ENCODE results near the gene KIF6. TPM values are rescaled to one million over a fixed set of nuclear protein-coding genes. Genes with fewer than 3 reads are reported as not detected.

The KIF6 gene
- total and polyA plus RNA-seq, 8 donors, result 0.19 to 1.0 (median 0.44) TPM

DNA sequence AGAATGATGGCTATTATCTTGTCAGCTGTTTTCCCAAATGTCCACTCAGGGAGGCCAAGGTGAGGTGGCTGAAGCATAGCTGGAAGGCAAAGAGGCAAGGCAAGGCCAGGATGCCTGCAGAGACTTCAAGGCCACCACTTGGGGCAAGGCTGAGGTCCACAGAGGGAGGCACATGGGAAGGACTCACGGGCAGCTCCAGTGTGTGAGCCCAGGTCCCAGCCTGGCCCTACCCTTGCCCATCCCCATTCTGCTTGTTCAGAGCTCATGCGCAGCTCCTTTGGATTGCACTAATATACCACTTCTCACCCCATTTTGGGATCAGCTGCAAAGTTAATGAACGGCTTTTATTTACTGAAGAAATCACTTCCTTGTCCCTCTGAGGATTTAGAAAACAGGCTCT lies 291.6 kb downstream of the KIF6 start:
- no peaks in the 10 kb centered on the region for H3K4me1 ChIP-seq
- no peak overlapping the region for H3K4me3 ChIP-seq
- no peaks in the 10 kb centered on the region for H3K36me3 ChIP-seq
- no peaks in the 10 kb centered on the region for H3K27me3 ChIP-seq
- FAIRE-seq (no peak), ATAC-seq (no peak), DNase-seq (no peak)
- TF ChIP-seq, protein P1, sequence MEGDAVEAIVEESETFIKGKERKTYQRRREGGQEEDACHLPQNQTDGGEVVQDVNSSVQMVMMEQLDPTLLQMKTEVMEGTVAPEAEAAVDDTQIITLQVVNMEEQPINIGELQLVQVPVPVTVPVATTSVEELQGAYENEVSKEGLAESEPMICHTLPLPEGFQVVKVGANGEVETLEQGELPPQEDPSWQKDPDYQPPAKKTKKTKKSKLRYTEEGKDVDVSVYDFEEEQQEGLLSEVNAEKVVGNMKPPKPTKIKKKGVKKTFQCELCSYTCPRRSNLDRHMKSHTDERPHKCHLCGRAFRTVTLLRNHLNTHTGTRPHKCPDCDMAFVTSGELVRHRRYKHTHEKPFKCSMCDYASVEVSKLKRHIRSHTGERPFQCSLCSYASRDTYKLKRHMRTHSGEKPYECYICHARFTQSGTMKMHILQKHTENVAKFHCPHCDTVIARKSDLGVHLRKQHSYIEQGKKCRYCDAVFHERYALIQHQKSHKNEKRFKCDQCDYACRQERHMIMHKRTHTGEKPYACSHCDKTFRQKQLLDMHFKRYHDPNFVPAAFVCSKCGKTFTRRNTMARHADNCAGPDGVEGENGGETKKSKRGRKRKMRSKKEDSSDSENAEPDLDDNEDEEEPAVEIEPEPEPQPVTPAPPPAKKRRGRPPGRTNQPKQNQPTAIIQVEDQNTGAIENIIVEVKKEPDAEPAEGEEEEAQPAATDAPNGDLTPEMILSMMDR (IDR thresholded peaks at IDR 0.05), result no peak
- H3K27ac ChIP-seq, result no peak overlapping the region
- intact Hi-C loops (cut with DNase I), result no loop called here
- WGBS, 2 donors, result 61 to 82% methylated on average over 3 of the region's 3 CpGs
- H3K9me3 ChIP-seq, result no peaks in the 10 kb centered on the region

DNA sequence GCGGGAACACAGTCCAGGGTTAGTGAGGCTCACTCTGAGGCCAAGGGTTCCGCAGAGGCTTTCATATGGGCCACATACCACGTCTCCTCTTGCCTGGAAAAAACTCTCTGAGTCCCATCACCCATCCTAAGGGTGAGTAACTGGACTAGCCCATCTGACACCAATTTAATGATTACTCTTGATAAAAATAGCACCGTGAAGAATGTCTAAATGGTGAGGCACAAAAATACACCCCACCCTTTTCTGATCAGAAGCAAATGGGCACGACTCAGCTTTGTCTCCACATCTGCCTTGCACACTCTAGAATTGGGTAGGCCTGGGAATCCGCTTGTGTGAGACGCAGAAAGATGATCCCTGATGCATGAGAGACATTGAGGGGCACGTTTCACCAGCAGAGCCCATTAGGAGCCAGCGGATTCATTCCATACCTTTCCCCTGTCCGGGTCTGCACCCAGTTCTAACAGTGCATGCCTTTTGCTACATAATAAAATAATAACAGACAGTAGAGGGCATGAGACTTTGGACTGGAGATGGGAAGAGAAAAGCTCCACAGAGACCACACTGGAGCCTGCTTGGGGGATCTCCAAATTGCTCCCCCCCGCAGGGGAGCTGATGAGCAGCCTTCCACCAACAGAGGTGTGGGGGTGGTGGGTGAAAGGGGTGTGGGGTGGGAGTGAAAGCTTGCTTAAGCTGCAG lies 292.7 kb downstream of the KIF6 start:
- no peaks in the 10 kb centered on the region for H3K9me3 ChIP-seq
- WGBS, 2 donors, result 85 to 88% methylated on average over 11 of the region's 11 CpGs
- no peaks in the 10 kb centered on the region for H3K27me3 ChIP-seq
- FAIRE-seq, result no peak
- DNase-seq, result no peak
- H3K36me3 ChIP-seq, result no peaks in the 10 kb centered on the region
- H3K4me1 ChIP-seq, result no peaks in the 10 kb centered on the region
- H3K4me3 ChIP-seq, result no peak overlapping the region
- intact Hi-C loops (cut with DNase I), result no loop called here
- no peak for ATAC-seq
- TF ChIP-seq, protein P1 (IDR thresholded peaks at IDR 0.05), result no peak
- H3K27ac ChIP-seq, result no peak overlapping the region

DNA sequence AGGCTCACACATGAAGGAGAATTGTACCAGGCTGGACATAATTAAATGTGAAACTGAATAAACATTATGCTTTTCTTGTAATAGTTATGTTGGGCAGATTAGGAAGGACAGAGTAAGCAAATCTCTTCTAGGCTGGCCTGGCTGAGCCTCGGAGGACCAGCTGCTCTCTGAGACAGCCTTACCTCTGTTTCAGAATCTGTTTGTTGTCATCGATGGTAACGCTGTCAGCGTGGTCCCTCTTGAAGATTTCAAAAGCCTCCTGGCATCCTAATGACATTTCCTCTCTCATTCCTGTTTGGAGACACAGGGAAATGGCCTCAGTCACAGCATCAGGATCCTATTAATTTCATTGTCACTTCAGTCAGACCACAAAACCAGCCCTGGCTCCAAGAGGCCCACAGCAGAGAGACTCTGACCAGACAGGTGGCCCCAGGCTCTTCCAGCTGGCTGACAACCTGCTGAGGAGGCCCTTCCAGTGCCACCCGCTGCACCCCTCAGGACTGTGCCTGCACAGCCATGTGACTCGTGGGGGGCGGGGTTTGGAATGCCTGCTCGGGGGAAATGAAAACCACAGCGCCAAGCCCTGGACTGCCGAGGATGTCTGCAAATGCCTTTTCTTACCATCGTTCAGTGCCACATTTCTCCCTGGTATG lies 294.2 kb downstream of the KIF6 start:
- ATAC-seq, result peak in 3 of 4 donors; percentile 50 to 57 (median 56)

DNA sequence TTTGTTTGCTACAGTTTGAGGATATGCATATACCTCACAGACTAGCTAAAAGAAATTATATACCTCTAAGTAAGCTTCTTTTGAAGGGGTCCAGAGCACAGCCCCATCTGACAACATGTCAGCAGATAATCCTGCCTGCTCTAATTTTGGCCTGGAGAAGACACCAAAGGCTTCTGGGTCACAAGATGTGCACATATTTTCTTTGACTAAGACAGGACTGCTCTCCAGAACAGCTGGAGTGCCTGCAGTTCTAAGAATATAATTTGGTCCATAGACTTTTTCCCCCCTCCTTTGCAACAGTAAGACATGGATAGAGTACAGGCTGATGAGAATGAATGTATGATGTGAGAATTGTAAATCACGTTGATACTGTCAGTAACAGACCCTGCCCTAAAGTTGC lies 294.8 kb downstream of the KIF6 start:
- Histone ChIP-seq H3K27ac (no peak overlapping the region), H3K4me1 (no peaks in the 10 kb centered on the region), H3K36me3 (no peaks in the 10 kb centered on the region), H3K27me3 (no peaks in the 10 kb centered on the region), H3K9me3 (no peaks in the 10 kb centered on the region), H3K4me3 (no peak overlapping the region)
- intact Hi-C loops (cut with DNase I), result no loop called here
- TF ChIP-seq, protein P1 (IDR thresholded peaks at IDR 0.05), result no peak
- ATAC-seq, result no peak
- no peak for FAIRE-seq
- DNase-seq, result no peak
- 84 to 90% methylated on average over 1 of the region's 1 CpG for WGBS, 2 donors

More for the DNA sequence above, 294.2 kb downstream of the KIF6 start:
- FAIRE-seq (no peak), DNase-seq (peak in 3 of 6 donors; percentile 6 to 24 (median 20))
- H3K4me1 ChIP-seq, result no peaks in the 10 kb centered on the region
- 78 to 80% methylated on average over 11 of the region's 11 CpGs for WGBS, 2 donors
- H3K9me3 ChIP-seq, result no peaks in the 10 kb centered on the region
- TF ChIP-seq, protein P1 (IDR thresholded peaks at IDR 0.05), result no peak
- H3K27ac ChIP-seq, result no peak overlapping the region
- H3K27me3 ChIP-seq, result no peaks in the 10 kb centered on the region
- no peak overlapping the region for H3K4me3 ChIP-seq
- H3K36me3 ChIP-seq, result no peaks in the 10 kb centered on the region
- intact Hi-C loops (cut with DNase I), result no loop called here

DNA sequence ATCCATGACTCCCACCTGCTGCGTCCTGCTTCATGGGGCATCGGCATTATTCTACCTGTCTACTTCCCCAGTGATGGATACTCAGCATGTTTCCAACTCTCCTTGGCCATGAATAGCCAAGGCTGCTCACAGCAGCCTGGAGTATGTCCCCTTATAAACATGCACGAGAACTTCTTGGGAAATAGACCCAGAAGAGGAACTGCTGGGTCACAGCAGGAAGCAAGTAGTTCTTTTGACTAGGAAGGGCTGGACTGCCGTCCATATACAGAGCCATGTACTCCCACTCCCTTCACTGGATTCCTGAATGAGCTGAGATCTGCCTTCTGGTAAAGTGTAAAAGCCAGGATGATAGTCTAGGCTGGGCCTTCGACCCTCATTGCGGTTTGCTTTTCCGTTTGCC lies 296.4 kb downstream of the KIF6 start:
- Histone ChIP-seq H3K27ac (no peak overlapping the region), H3K9me3 (no peaks in the 10 kb centered on the region), H3K4me3 (no peak overlapping the region), H3K36me3 (no peaks in the 10 kb centered on the region), H3K27me3 (no peaks in the 10 kb centered on the region), H3K4me1 (no peaks in the 10 kb centered on the region)
- ATAC-seq (no peak), DNase-seq (no peak), FAIRE-seq (no peak)
- TF ChIP-seq, protein P1 (IDR thresholded peaks at IDR 0.05), result no peak
- intact Hi-C loops (cut with DNase I), result no loop called here
- 86 to 92% methylated on average over 7 of the region's 7 CpGs for WGBS, 2 donors
